Keratinocyte (primary cell): ENCODE measurements around the gene DTD1. TPM values are rescaled to one million over a fixed set of nuclear protein-coding genes. Genes with fewer than 3 reads are reported as not detected.

Source experiments
- DNase-seq: peaks from one replicate; pipeline ENCODE4 v3.0.0-alpha.2; 2011; ENCODE audit warnings: low read depth, missing footprints, low spot score
- FAIRE-seq: peaks from 2 replicates; lab custom pipeline; 2011; peaks lifted over from hg19 to GRCh38; lab: Jason Lieb, UNC
- H2AFZ ChIP-seq: 2 replicates; pipeline ENCODE4 v1.6.0; 2012; ENCODE audit warnings: low read length, control low read depth, inconsistent platforms; ENCODE audit not compliant: control insufficient read depth
- H3K27ac ChIP-seq: 2 replicates; pipeline ENCODE4 v1.5.1; 2011; ENCODE audit warnings: low read length; ENCODE audit not compliant: control insufficient read depth, insufficient read depth
- H3K27me3 ChIP-seq: 3 replicates; pipeline ENCODE4 v1.6.0; 2011; ENCODE audit warnings: low read length; ENCODE audit not compliant: control insufficient read depth, insufficient read depth; ENCODE audit errors: extremely low read depth
- H3K36me3 ChIP-seq, 2 experiments: 2 replicates in 1 of 2; 3 replicates in 1 of 2; pipeline ENCODE4 v1.5.1; 2011; ENCODE audit warnings: low read length in 2 of 2, mild to moderate bottlenecking in 1 of 2; ENCODE audit not compliant: control insufficient read depth in 2 of 2, insufficient read depth in 2 of 2; ENCODE audit errors: extremely low read depth in 1 of 2
- H3K4me1 ChIP-seq: 3 replicates; pipeline ENCODE4 v1.5.1; 2011; ENCODE audit warnings: low read length; ENCODE audit not compliant: control insufficient read depth, insufficient read depth; ENCODE audit errors: extremely low read depth
- H3K4me2 ChIP-seq: 3 replicates; pipeline ENCODE4 v1.6.0; 2011; ENCODE audit warnings: low read depth, low read length; ENCODE audit not compliant: control insufficient read depth, insufficient read depth; ENCODE audit errors: extremely low read depth
- H3K4me3 ChIP-seq, 3 experiments: fragments of 200-600 bp in 1 of 3; sonication (generic) in 1 of 3; 2 replicates in 2 of 3; 3 replicates in 1 of 3; pipeline ENCODE4 v1.5.1; 2011 to 2016; ENCODE audit warnings: low read length in 3 of 3, mild to moderate bottlenecking in 3 of 3, control low read depth in 2 of 3, inconsistent platforms in 1 of 3, low read depth in 1 of 3, mixed read lengths in 1 of 3, mixed run types in 1 of 3, moderate library complexity in 1 of 3; ENCODE audit not compliant: control insufficient read depth in 2 of 3, insufficient read depth in 2 of 3; ENCODE audit errors: extremely low read depth in 1 of 3
- H3K79me2 ChIP-seq: 2 replicates; pipeline ENCODE4 v1.6.0; 2012; ENCODE audit warnings: low read length; ENCODE audit not compliant: control insufficient read depth, insufficient read depth
- H3K9ac ChIP-seq: 3 replicates; pipeline ENCODE4 v1.6.0; 2011; ENCODE audit warnings: low read length; ENCODE audit not compliant: control insufficient read depth, insufficient read depth; ENCODE audit errors: extremely low read depth
- H3K9me1 ChIP-seq: 3 replicates; pipeline ENCODE4 v1.6.0; 2011; ENCODE audit warnings: low read length; ENCODE audit not compliant: control insufficient read depth, insufficient read depth; ENCODE audit errors: extremely low read depth
- H3K9me3 ChIP-seq: 2 replicates; pipeline ENCODE4 v1.5.1; 2012; ENCODE audit warnings: low read depth, low read length; ENCODE audit not compliant: control insufficient read depth
- H4K20me1 ChIP-seq: 3 replicates; pipeline ENCODE4 v1.6.0; 2011; ENCODE audit warnings: low read length; ENCODE audit not compliant: control insufficient read depth, insufficient read depth; ENCODE audit errors: extremely low read depth
- CTCF ChIP-seq, 3 experiments: IDR thresholded peaks in 1 of 3; conservative IDR thresholded peaks in 1 of 3; optimal IDR thresholded peaks in 1 of 3; 2 replicates in 2 of 3; 3 replicates in 1 of 3; pipeline versions ENCODE3 to v1.5.1; 2011; ENCODE audit warnings: low read length in 3 of 3, mild to moderate bottlenecking in 3 of 3, moderate library complexity in 2 of 3, control low read depth in 1 of 3, inconsistent platforms in 1 of 3; ENCODE audit not compliant: insufficient read depth in 2 of 3; ENCODE audit errors: extremely low read depth in 1 of 3
- EZH2 ChIP-seq: IDR thresholded peaks from one replicate; pipeline ENCODE4 v1.6.1; 2012; ENCODE audit warnings: inconsistent platforms, mild to moderate bottlenecking, low read length, moderate library complexity
- dilution Hi-C: fragments of 300-500 bp; cut with MboI; formaldehyde crosslinking; loops from one replicate; pipeline ENCODE4 v1.7.0; 2020; ENCODE audit warnings: low sequenced_read_pairs; ENCODE audit not compliant: extremely low pct_ligation_motif_present
- polyA plus RNA-seq, 5 experiments: library from polyadenylated mRNA; depleted of rRNA in 3 of 5; stranded (reverse) in 3 of 5; stranded (forward) in 1 of 5; unstranded in 1 of 5; fragments of >200 nt; gene quantifications; 1 replicate in 1 of 5; 2 replicates in 3 of 5; 3 replicates in 1 of 5; pipeline versions ENCODE4 v1.2.1 to v1.2.3, GENCODE V29; 2011 to 2012; ENCODE audit warnings: missing spikeins in 2 of 5, low read depth in 1 of 5, low replicate concordance in 1 of 5

Gene DTD1
- polyA plus RNA-seq, 1 donor (not counting 4 experiments of a cell fraction or from before 2014, with no cell fraction given): 68.3 TPM

GRCh38 chr20:18653736-18654447 lies 66.0 kb downstream of the DTD1 start:
- no peaks in the 10 kb centered on the region for H3K9me1 ChIP-seq
- no peaks in the 10 kb centered on the region for H3K27me3 ChIP-seq
- H2AFZ ChIP-seq: no peak overlapping the region
- H4K20me1 ChIP-seq: no peaks in the 10 kb centered on the region
- DNase-seq (no peak), FAIRE-seq (no peak)
- no peak overlapping the region for H3K27ac ChIP-seq
- no peaks in the 10 kb centered on the region for H3K36me3 ChIP-seq
- H3K9me3 ChIP-seq: no peaks in the 10 kb centered on the region
- TF ChIP-seq CTCF (optimal IDR thresholded peaks at IDR 0.05 in 1 of 3, IDR thresholded peaks at IDR 0.05 in 1 of 3, conservative IDR thresholded peaks at IDR 0.05 in 1 of 3; ENCODE audit: extremely low read depth in 1 of 3, insufficient read depth in 2 of 3, low read length in 3 of 3) (no peak), EZH2 (no peak)
- H3K4me3 ChIP-seq: no peak overlapping the region
- H3K4me1 ChIP-seq: no peaks in the 10 kb centered on the region
- no peaks in the 10 kb centered on the region for H3K79me2 ChIP-seq
- H3K4me2 ChIP-seq: no peak overlapping the region
- dilution Hi-C loops: no loop called here
- no peak overlapping the region for H3K9ac ChIP-seq

- H3K27me3 ChIP-seq: no peaks in the 10 kb centered on the region
- FAIRE-seq (no peak), DNase-seq (no peak)
- no peak overlapping the region for H3K4me2 ChIP-seq
- TF ChIP-seq CTCF (optimal IDR thresholded peaks at IDR 0.05 in 1 of 3, IDR thresholded peaks at IDR 0.05 in 1 of 3, conservative IDR thresholded peaks at IDR 0.05 in 1 of 3; ENCODE audit: extremely low read depth in 1 of 3, insufficient read depth in 2 of 3, low read length in 3 of 3): no peak
- no peak for TF ChIP-seq EZH2
- H3K36me3 ChIP-seq: peaks cover 0 to 3% of the 10 kb centered on the region in 2 experiments
- no peak overlapping the region for H3K4me3 ChIP-seq
- dilution Hi-C loops: no loop called here
- H3K9ac ChIP-seq: no peak overlapping the region
- no peak overlapping the region for H3K27ac ChIP-seq
- H4K20me1 ChIP-seq: no peaks in the 10 kb centered on the region
- no peak overlapping the region for H2AFZ ChIP-seq
- H3K9me3 ChIP-seq: no peaks in the 10 kb centered on the region
- no peaks in the 10 kb centered on the region for H3K9me1 ChIP-seq
- H3K79me2 ChIP-seq: no peaks in the 10 kb centered on the region
- no peaks in the 10 kb centered on the region for H3K4me1 ChIP-seq
Measured at GRCh38 chr20:18654448-18654773, 66.6 kb downstream of the DTD1 start.
